Peyer's patch (tissue), 4 donors: ENCODE results near the gene SLC7A4.

ENCODE experiments used
- POLR2A ChIP-seq, 2 donors: fragments of 450-650 bp; IDR thresholded peaks; one replicate each; pipeline ENCODE4 v1.5.1; 2017; ENCODE audit warnings: antibody characterized with exemption in 2 of 2, mild to moderate bottlenecking in 2 of 2, moderate library complexity in 2 of 2
- TF ChIP-seq, protein P1 (sequence below), 6 experiments: fragments of 450-650 bp in 4 of 6; fragments of 200-600 bp in 2 of 6; sonication (generic) in 1 of 6; IDR thresholded peaks; one replicate each; pipeline ENCODE4 v1.5.1; 2017 to 2019; ENCODE audit warnings: antibody characterized with exemption in 6 of 6, mild to moderate bottlenecking in 3 of 6, moderate library complexity in 1 of 6

DNA sequence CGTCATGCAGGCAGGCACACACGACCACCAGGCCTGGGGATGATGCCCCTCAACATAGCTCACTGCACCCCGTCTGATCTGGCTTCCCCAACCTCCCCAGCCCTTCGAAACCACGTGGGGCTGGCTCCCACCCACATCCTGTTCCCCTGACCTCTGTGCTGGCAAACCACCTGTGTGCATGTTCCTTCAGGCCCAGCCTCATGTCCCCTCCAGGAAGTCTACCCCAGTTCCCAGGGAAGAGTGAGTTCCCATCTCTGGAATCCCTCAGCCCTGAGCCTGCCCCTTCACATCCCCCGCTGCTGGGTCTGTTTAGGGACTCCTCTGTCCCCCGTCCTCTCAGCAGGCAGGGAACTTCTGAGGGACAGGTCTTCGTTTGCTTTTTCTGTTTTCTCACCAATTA lies 7.1 kb downstream of the SLC7A4 start:
- TF ChIP-seq, protein P1, sequence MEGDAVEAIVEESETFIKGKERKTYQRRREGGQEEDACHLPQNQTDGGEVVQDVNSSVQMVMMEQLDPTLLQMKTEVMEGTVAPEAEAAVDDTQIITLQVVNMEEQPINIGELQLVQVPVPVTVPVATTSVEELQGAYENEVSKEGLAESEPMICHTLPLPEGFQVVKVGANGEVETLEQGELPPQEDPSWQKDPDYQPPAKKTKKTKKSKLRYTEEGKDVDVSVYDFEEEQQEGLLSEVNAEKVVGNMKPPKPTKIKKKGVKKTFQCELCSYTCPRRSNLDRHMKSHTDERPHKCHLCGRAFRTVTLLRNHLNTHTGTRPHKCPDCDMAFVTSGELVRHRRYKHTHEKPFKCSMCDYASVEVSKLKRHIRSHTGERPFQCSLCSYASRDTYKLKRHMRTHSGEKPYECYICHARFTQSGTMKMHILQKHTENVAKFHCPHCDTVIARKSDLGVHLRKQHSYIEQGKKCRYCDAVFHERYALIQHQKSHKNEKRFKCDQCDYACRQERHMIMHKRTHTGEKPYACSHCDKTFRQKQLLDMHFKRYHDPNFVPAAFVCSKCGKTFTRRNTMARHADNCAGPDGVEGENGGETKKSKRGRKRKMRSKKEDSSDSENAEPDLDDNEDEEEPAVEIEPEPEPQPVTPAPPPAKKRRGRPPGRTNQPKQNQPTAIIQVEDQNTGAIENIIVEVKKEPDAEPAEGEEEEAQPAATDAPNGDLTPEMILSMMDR (IDR thresholded peaks at IDR 0.05): no peak
- TF ChIP-seq POLR2A (IDR thresholded peaks at IDR 0.05): no peak
